ENCODE data around the gene TBC1D24.

Gene TBC1D24

GRCh38 chr16:2500430-2500917 lies 25.5 kb downstream of the TBC1D24 start:
- FAIRE-seq: no peak

- FAIRE-seq: no peak
Measured at GRCh38 chr16:2500918-2501750, 26.2 kb downstream of the TBC1D24 start.

GRCh38 chr16:2501946-2502895 lies 27.3 kb downstream of the TBC1D24 start:
- FAIRE-seq: no peak

- FAIRE-seq: no peak
Measured at GRCh38 chr16:2505695-2506094, 30.8 kb downstream of the TBC1D24 start.

- no peak for FAIRE-seq
Measured at GRCh38 chr16:2507052-2507659, 32.2 kb downstream of the TBC1D24 start.

- no peak for FAIRE-seq
Measured at GRCh38 chr16:2507665-2508064, 32.7 kb downstream of the TBC1D24 start.

- FAIRE-seq: no peak
Measured at GRCh38 chr16:2508722-2509400, 33.9 kb downstream of the TBC1D24 start.

- no peak for FAIRE-seq
Measured at GRCh38 chr16:2511128-2511800, 36.3 kb downstream of the TBC1D24 start.

GRCh38 chr16:2511996-2512734 lies 37.2 kb downstream of the TBC1D24 start:
- FAIRE-seq: no peak

- FAIRE-seq: no peak
Measured at GRCh38 chr16:2512735-2513404, 37.9 kb downstream of the TBC1D24 start.

GRCh38 chr16:2513405-2514332 lies 38.7 kb downstream of the TBC1D24 start, which contains the start of gene ATP6V0C:
ATP6V0C (plus strand) TSS chr16:2513952; CDS start chr16:2514104, 152 bp downstream.
- FAIRE-seq: no peak

- no peak for FAIRE-seq
Measured at GRCh38 chr16:2514333-2515179, 39.6 kb downstream of the TBC1D24 start.

GRCh38 chr16:2515180-2515851 lies 40.4 kb downstream of the TBC1D24 start:
- no peak for FAIRE-seq

GRCh38 chr16:2516391-2517240 lies 41.7 kb downstream of the TBC1D24 start:
- no peak for FAIRE-seq

GRCh38 chr16:2517954-2518605 lies 43.2 kb downstream of the TBC1D24 start:
- FAIRE-seq: no peak

All from TTC549 (cell line).